GM10847 (cell line): ENCODE measurements around the gene TBC1D22A.

ENCODE experiments used
- POLR2A ChIP-seq: IDR thresholded peaks from 2 replicates; pipeline ENCODE4 v1.6.1; 2011; ENCODE audit not compliant: insufficient read length; ENCODE audit errors: extremely low read depth

Gene TBC1D22A

GRCh38 chr22:46974631-46975585 lies 212.5 kb downstream of the TBC1D22A start:
- TF ChIP-seq POLR2A = no peak

GRCh38 chr22:46976143-46976542 lies 213.7 kb downstream of the TBC1D22A start:
- TF ChIP-seq POLR2A = no peak

- TF ChIP-seq POLR2A = no peak
Observed at GRCh38 chr22:46976598-46976997, 214.1 kb downstream of the TBC1D22A start.

DNA sequence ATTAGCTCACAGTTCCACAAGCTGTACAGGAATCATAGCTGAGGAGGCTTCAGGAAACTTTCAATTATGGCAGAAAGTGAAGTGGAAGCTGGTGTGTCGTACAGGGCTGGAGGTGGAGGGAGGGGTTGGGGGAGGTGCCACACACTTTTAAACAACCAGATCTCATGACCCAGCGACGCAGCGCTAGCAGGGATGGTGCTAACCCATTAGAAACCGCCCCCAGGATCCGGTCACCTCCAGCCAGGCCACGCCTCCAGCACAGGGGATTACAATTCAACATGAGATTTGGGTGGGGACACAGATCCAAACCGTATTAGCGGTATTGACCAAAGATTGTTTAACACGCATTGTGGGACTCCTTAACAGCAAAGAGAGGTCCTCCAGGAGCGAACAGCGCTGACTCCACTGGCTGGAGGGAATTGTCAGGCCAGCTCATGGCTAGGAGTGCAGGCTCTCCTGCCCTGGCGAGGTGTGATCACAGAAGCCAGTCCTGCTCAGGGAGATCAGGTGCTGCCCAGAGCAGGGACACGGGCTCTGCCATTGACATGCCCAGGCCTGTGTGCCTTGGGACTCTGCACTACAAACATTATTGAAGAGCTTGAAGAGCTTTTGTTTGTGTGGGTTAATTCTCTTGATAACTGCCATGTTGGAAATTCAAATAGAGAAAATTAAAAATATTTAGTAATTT lies 215.3 kb downstream of the TBC1D22A start:
- no peak for TF ChIP-seq POLR2A

- TF ChIP-seq POLR2A = no peak
Observed at GRCh38 chr22:46979506-46979905, 217.1 kb downstream of the TBC1D22A start.

GRCh38 chr22:46980392-46980791 lies 217.9 kb downstream of the TBC1D22A start:
- no peak for TF ChIP-seq POLR2A

- TF ChIP-seq POLR2A = no peak
Observed at GRCh38 chr22:46982635-46983034, 220.2 kb downstream of the TBC1D22A start.

DNA sequence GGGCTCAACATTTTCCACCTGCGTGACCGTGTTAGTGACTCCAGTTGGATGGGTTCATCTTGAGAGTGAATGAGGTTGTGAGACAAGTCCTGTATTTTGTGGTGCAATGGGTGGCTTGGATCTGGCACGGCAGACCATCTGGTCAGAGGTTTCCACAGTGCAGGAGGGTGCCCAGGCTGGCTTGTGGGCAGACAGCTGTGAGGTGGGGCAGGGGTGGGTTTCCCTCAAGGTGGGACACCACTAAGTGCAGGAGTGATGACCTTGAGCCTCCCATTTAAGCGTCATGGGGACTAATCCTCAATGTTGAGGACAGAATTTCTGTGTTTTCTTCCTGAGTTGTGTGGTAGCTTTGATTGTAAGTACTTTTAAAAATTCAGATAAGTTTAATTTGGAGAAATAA lies 220.6 kb downstream of the TBC1D22A start:
- TF ChIP-seq POLR2A = no peak

- TF ChIP-seq POLR2A = no peak
Observed at GRCh38 chr22:46984751-46985506, 222.5 kb downstream of the TBC1D22A start.

DNA sequence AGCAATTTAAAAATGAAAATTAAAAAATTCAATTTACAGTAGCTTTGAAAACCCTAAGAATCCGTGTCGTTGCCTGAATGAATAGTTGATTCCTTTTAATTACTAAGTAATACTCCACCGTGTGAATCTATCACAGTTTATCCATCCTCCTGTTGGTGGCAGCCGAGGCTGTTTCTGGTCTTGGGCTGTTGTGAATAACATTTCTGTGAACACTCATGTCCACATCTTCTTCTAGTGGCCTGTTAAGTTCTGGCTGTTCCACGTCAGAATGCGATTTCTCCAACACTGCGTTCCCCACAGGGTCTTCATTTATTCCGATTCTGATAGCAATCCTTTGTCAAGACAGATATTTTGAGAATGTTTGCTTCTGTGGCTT lies 223.0 kb downstream of the TBC1D22A start:
- TF ChIP-seq POLR2A = no peak

- TF ChIP-seq POLR2A = no peak
Observed at GRCh38 chr22:46986788-46987187, 224.3 kb downstream of the TBC1D22A start.

- TF ChIP-seq POLR2A = no peak
Observed at GRCh38 chr22:46990937-46991550, 228.6 kb downstream of the TBC1D22A start.

GRCh38 chr22:46991666-46992065 lies 229.2 kb downstream of the TBC1D22A start:
- no peak for TF ChIP-seq POLR2A

GRCh38 chr22:46992121-46992731 lies 229.8 kb downstream of the TBC1D22A start:
- TF ChIP-seq POLR2A = no peak

GRCh38 chr22:46993633-46994032 lies 231.2 kb downstream of the TBC1D22A start:
- no peak for TF ChIP-seq POLR2A
